H1 (cell line): Measurements from ENCODE around the gene AGER. TPM values are rescaled to one million over a fixed set of nuclear protein-coding genes. Genes with fewer than 3 reads are reported as not detected.

Experiments
- EGR1 ChIP-seq: IDR thresholded peaks from 2 replicates; pipeline ENCODE4 v1.6.1; 2011; ENCODE audit warnings: low read depth, low read length, borderline replicate concordance
- FOSL1 ChIP-seq: IDR thresholded peaks from 2 replicates; pipeline ENCODE4 v1.6.1; 2011; ENCODE audit warnings: mild to moderate bottlenecking, low read depth, low read length, moderate library complexity; ENCODE audit not compliant: insufficient read depth
- JUND ChIP-seq: IDR thresholded peaks from 2 replicates; pipeline ENCODE4 v1.6.1; 2011; ENCODE audit warnings: mild to moderate bottlenecking, improper control_type of control experiment, low read length
- RXRA ChIP-seq: IDR thresholded peaks from 2 replicates; pipeline ENCODE4 v1.6.1; 2011; ENCODE audit warnings: low read depth, mild to moderate bottlenecking, low read length, moderate library complexity; ENCODE audit not compliant: insufficient read depth
- SP1 ChIP-seq: IDR thresholded peaks from 2 replicates; pipeline ENCODE4 v1.6.1; 2011; ENCODE audit warnings: low read depth, low read length
- SP4 ChIP-seq: IDR thresholded peaks from 2 replicates; pipeline ENCODE4 v1.6.1; 2012; ENCODE audit warnings: low read length, inconsistent platforms
- TBP ChIP-seq: IDR thresholded peaks from 2 replicates; pipeline ENCODE4 v1.6.1; 2011; ENCODE audit warnings: low read depth, low read length, improper control_type of control experiment
- TCF12 ChIP-seq: IDR thresholded peaks from 2 replicates; pipeline ENCODE4 v1.6.1; 2011; ENCODE audit warnings: low read depth, mild to moderate bottlenecking, low read length
- polyA plus RNA-seq, 7 experiments: library from polyadenylated mRNA; depleted of rRNA in 3 of 7; stranded (reverse) in 5 of 7; unstranded in 2 of 7; fragments of >200 nt in 5 of 7; fragments of 200-250 nt in 2 of 7; gene quantifications; 1 replicate in 5 of 7; 2 replicates in 1 of 7; 4 replicates in 1 of 7; pipeline versions ENCODE4 v1.2.1 to v1.2.3, GENCODE V29; 2011 to 2013; ENCODE audit warnings: missing spikeins in 2 of 7, mixed read lengths in 2 of 7
- total RNA-seq: library from RNA; stranded (reverse); fragmentation: NEBNext Ultra II Directional; extraction: Animal tissue kit (Norgen Biotek cat#: 25700); gene quantifications from 2 replicates; pipeline ENCODE4 v1.2.1, GENCODE V29; 2021
- TF ChIP-seq, protein P1 (sequence below): fragments of 300-600 bp; sonication (generic); IDR thresholded peaks from 2 replicates; pipeline ENCODE4 v1.7.1; 2012; ENCODE audit warnings: low read length, moderate library complexity, mild to moderate bottlenecking, inconsistent platforms; ENCODE audit not compliant: insufficient replicate concordance
- TF ChIP-seq, protein P2 (sequence below): IDR thresholded peaks from 2 replicates; pipeline ENCODE4 v1.6.1; 2011; ENCODE audit warnings: low read depth, mild to moderate bottlenecking, low read length; ENCODE audit not compliant: insufficient read depth
- TF ChIP-seq, protein P3 (sequence below): IDR thresholded peaks from 2 replicates; pipeline ENCODE4 v1.6.1; 2011; ENCODE audit warnings: low read length, improper control_type of control experiment

Gene AGER
- total and polyA plus RNA-seq, 2 of the 8 experiments (the other 6 are each of a cell fraction or from before 2014, with no cell fraction given), result 3.8 to 10.9 TPM

DNA sequence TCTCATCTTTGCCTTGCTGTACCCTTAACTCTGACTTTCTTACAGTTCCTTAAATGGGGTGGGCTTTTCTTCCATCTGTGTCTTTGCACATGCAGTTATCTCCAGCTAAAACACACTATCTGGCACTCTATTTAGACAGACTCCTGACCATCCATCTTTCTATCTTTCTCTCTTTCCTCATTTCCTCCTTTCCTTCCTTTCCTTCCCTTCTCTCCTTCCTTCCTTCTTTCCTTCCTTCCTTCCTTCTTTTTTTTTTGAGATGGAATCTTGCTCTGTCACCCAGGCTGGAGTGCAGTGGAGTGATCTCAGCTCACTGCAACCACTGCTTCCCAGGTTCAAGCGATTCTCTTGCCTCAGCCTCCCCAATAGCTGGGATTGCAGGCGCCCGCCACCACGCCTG is 31.6 kb upstream of the AGER start (continued):
- TF ChIP-seq, protein P1, sequence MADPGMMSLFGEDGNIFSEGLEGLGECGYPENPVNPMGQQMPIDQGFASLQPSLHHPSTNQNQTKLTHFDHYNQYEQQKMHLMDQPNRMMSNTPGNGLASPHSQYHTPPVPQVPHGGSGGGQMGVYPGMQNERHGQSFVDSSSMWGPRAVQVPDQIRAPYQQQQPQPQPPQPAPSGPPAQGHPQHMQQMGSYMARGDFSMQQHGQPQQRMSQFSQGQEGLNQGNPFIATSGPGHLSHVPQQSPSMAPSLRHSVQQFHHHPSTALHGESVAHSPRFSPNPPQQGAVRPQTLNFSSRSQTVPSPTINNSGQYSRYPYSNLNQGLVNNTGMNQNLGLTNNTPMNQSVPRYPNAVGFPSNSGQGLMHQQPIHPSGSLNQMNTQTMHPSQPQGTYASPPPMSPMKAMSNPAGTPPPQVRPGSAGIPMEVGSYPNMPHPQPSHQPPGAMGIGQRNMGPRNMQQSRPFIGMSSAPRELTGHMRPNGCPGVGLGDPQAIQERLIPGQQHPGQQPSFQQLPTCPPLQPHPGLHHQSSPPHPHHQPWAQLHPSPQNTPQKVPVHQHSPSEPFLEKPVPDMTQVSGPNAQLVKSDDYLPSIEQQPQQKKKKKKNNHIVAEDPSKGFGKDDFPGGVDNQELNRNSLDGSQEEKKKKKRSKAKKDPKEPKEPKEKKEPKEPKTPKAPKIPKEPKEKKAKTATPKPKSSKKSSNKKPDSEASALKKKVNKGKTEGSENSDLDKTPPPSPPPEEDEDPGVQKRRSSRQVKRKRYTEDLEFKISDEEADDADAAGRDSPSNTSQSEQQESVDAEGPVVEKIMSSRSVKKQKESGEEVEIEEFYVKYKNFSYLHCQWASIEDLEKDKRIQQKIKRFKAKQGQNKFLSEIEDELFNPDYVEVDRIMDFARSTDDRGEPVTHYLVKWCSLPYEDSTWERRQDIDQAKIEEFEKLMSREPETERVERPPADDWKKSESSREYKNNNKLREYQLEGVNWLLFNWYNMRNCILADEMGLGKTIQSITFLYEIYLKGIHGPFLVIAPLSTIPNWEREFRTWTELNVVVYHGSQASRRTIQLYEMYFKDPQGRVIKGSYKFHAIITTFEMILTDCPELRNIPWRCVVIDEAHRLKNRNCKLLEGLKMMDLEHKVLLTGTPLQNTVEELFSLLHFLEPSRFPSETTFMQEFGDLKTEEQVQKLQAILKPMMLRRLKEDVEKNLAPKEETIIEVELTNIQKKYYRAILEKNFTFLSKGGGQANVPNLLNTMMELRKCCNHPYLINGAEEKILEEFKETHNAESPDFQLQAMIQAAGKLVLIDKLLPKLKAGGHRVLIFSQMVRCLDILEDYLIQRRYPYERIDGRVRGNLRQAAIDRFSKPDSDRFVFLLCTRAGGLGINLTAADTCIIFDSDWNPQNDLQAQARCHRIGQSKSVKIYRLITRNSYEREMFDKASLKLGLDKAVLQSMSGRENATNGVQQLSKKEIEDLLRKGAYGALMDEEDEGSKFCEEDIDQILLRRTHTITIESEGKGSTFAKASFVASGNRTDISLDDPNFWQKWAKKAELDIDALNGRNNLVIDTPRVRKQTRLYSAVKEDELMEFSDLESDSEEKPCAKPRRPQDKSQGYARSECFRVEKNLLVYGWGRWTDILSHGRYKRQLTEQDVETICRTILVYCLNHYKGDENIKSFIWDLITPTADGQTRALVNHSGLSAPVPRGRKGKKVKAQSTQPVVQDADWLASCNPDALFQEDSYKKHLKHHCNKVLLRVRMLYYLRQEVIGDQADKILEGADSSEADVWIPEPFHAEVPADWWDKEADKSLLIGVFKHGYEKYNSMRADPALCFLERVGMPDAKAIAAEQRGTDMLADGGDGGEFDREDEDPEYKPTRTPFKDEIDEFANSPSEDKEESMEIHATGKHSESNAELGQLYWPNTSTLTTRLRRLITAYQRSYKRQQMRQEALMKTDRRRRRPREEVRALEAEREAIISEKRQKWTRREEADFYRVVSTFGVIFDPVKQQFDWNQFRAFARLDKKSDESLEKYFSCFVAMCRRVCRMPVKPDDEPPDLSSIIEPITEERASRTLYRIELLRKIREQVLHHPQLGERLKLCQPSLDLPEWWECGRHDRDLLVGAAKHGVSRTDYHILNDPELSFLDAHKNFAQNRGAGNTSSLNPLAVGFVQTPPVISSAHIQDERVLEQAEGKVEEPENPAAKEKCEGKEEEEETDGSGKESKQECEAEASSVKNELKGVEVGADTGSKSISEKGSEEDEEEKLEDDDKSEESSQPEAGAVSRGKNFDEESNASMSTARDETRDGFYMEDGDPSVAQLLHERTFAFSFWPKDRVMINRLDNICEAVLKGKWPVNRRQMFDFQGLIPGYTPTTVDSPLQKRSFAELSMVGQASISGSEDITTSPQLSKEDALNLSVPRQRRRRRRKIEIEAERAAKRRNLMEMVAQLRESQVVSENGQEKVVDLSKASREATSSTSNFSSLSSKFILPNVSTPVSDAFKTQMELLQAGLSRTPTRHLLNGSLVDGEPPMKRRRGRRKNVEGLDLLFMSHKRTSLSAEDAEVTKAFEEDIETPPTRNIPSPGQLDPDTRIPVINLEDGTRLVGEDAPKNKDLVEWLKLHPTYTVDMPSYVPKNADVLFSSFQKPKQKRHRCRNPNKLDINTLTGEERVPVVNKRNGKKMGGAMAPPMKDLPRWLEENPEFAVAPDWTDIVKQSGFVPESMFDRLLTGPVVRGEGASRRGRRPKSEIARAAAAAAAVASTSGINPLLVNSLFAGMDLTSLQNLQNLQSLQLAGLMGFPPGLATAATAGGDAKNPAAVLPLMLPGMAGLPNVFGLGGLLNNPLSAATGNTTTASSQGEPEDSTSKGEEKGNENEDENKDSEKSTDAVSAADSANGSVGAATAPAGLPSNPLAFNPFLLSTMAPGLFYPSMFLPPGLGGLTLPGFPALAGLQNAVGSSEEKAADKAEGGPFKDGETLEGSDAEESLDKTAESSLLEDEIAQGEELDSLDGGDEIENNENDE, result no peak
- TF ChIP-seq, protein P2, sequence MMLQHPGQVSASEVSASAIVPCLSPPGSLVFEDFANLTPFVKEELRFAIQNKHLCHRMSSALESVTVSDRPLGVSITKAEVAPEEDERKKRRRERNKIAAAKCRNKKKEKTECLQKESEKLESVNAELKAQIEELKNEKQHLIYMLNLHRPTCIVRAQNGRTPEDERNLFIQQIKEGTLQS, result no peak
- TF ChIP-seq RXRA, result no peak
- TF ChIP-seq FOSL1, result no peak
- TF ChIP-seq JUND, result no peak
- no peak for TF ChIP-seq SP4
- TF ChIP-seq, protein P3, sequence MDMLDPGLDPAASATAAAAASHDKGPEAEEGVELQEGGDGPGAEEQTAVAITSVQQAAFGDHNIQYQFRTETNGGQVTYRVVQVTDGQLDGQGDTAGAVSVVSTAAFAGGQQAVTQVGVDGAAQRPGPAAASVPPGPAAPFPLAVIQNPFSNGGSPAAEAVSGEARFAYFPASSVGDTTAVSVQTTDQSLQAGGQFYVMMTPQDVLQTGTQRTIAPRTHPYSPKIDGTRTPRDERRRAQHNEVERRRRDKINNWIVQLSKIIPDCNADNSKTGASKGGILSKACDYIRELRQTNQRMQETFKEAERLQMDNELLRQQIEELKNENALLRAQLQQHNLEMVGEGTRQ, result no peak
- TF ChIP-seq TBP, result no peak
- TF ChIP-seq SP1, result no peak
- TF ChIP-seq EGR1, result no peak
- no peak for TF ChIP-seq TCF12
